Endothelial cell of umbilical vein (primary cell): ENCODE data around the gene LOXL4. TPM values are rescaled to one million over a fixed set of nuclear protein-coding genes. Genes with fewer than 3 reads are reported as not detected.
A peak's percentile ranks its signal among the peaks of the same experiment; 100 is the strongest.

ENCODE experiments used
- BruUV-seq: library from RNA; stranded (reverse); fragments of 400-500 nt; replicated peaks from 2 replicates; lab custom pipeline; 2021; lab: Mats Ljungman, UMichigan
- CTCF ChIA-PET: fragments of 300-600, 350-600 bp; sonication (Branson Sonifier 250); formaldehyde crosslinking; loops from one replicate; lab custom pipeline; 2021; ENCODE audit warnings: antibody characterized with exemption, inconsistent platforms; lab: Charles Lee
- POLR2A ChIA-PET: fragments of 300-600, 350-600 bp; sonication (Branson Sonifier 250); formaldehyde crosslinking; loops from one replicate; lab custom pipeline; 2021; ENCODE audit warnings: antibody characterized with exemption, inconsistent platforms; lab: Charles Lee
- DNase-seq: peaks from one replicate; pipeline ENCODE4 v3.0.0-alpha.2; 2011; ENCODE audit warnings: low read depth, low spot score
- FAIRE-seq: peaks from 2 replicates; lab custom pipeline; 2011; peaks lifted over from hg19 to GRCh38; lab: Jason Lieb, UNC
- H2AFZ ChIP-seq: 2 replicates; pipeline ENCODE4 v1.6.0; 2012; ENCODE audit warnings: low read depth, low read length, control low read depth, inconsistent platforms
- H3K27ac ChIP-seq: 2 replicates; pipeline ENCODE4 v1.5.1; 2011; ENCODE audit warnings: low read depth, mild to moderate bottlenecking, control low read depth, low read length, moderate library complexity; ENCODE audit not compliant: insufficient read depth
- H3K27me3 ChIP-seq, 2 experiments: 2 replicates each; pipeline versions ENCODE4 v1.6.0 to v1.6.1; 2011; ENCODE audit warnings: low read length in 2 of 2, mixed read lengths in 1 of 2; ENCODE audit not compliant: control insufficient read depth in 2 of 2, insufficient read depth in 2 of 2
- H3K36me3 ChIP-seq, 2 experiments: 2 replicates in 1 of 2; 3 replicates in 1 of 2; pipeline ENCODE4 v1.5.1; 2011; ENCODE audit warnings: low read length in 2 of 2, mild to moderate bottlenecking in 1 of 2, moderate library complexity in 1 of 2; ENCODE audit not compliant: control insufficient read depth in 2 of 2, insufficient read depth in 2 of 2; ENCODE audit errors: extremely low read depth in 1 of 2
- H3K4me1 ChIP-seq: 3 replicates; pipeline ENCODE4 v1.5.1; 2011; ENCODE audit warnings: mild to moderate bottlenecking, low read length; ENCODE audit not compliant: control insufficient read depth, insufficient read depth; ENCODE audit errors: extremely low read depth
- H3K4me2 ChIP-seq: 2 replicates; pipeline ENCODE4 v1.6.1; 2011; ENCODE audit warnings: low read length, control low read depth, mixed read lengths; ENCODE audit not compliant: insufficient read depth
- H3K4me3 ChIP-seq, 3 experiments: fragments of 200-600 bp in 1 of 3; sonication (generic), shearing (Covaris generic) in 1 of 3; replicated peaks in 1 of 3; 2 replicates each; pipeline ENCODE4 v1.5.1; 2011 to 2016; ENCODE audit warnings: control low read depth in 3 of 3, low read length in 3 of 3, mild to moderate bottlenecking in 2 of 3, inconsistent platforms in 1 of 3, low read depth in 1 of 3, moderate library complexity in 1 of 3; ENCODE audit not compliant: insufficient read depth in 1 of 3
- H3K79me2 ChIP-seq: 2 replicates; pipeline ENCODE4 v1.6.0; 2012; ENCODE audit warnings: low read length, inconsistent platforms; ENCODE audit not compliant: control insufficient read depth, insufficient read depth
- H3K9ac ChIP-seq: replicated peaks from 2 replicates; pipeline ENCODE3; 2011; ENCODE audit warnings: low read length, control low read depth; ENCODE audit not compliant: insufficient read depth; ENCODE audit errors: extremely low read depth
- H3K9me1 ChIP-seq: replicated peaks from 3 replicates; pipeline ENCODE4 v1.6.0; 2011; ENCODE audit warnings: mild to moderate bottlenecking, low read length; ENCODE audit not compliant: control insufficient read depth, insufficient read depth; ENCODE audit errors: extremely low read depth
- H3K9me3 ChIP-seq: replicated peaks from 2 replicates; pipeline ENCODE4 v1.5.1; 2012; ENCODE audit warnings: low read length, inconsistent platforms; ENCODE audit not compliant: control insufficient read depth, insufficient read depth
- H4K20me1 ChIP-seq: replicated peaks from 2 replicates; pipeline ENCODE3; 2011; ENCODE audit warnings: mild to moderate bottlenecking, low read length; ENCODE audit not compliant: control insufficient read depth, insufficient read depth; ENCODE audit errors: extremely low read depth
- EZH2 ChIP-seq: IDR thresholded peaks from 2 replicates; pipeline ENCODE4 v1.6.1; 2012; ENCODE audit warnings: borderline replicate concordance, low read depth, mild to moderate bottlenecking, moderate library complexity, low read length, inconsistent platforms; ENCODE audit not compliant: severe bottlenecking
- FOS ChIP-seq: IDR thresholded peaks from 2 replicates; pipeline ENCODE4 v1.6.1; 2011; ENCODE audit warnings: mild to moderate bottlenecking, low read length, moderate library complexity, borderline replicate concordance; ENCODE audit not compliant: insufficient read depth
- GATA2 ChIP-seq: IDR thresholded peaks from 2 replicates; pipeline ENCODE4 v1.7.0; 2011; ENCODE audit warnings: low read depth, mild to moderate bottlenecking, moderate library complexity, mixed read lengths, low read length; ENCODE audit not compliant: insufficient read length, insufficient read depth
- JUN ChIP-seq: IDR thresholded peaks from 2 replicates; pipeline ENCODE4 v1.6.1; 2011; ENCODE audit warnings: borderline replicate concordance, low read depth; ENCODE audit not compliant: insufficient read length, insufficient read depth
- MAX ChIP-seq: IDR thresholded peaks from 2 replicates; pipeline ENCODE4 v1.6.1; 2011; ENCODE audit not compliant: insufficient read depth, insufficient read length
- MYC ChIP-seq: IDR thresholded peaks from one replicate; pipeline ENCODE4 v1.6.1; 2011; ENCODE audit warnings: mild to moderate bottlenecking, low read depth, low read length
- POLR2A ChIP-seq: IDR thresholded peaks from 2 replicates; pipeline ENCODE4 v1.6.1; 2012; ENCODE audit warnings: low read depth, mild to moderate bottlenecking, control low read depth, low read length
- POLR2AphosphoS5 ChIP-seq: IDR thresholded peaks from 2 replicates; pipeline ENCODE4 v1.6.1; 2012; ENCODE audit warnings: low read depth, mild to moderate bottlenecking, control low read depth, low read length, moderate library complexity; ENCODE audit not compliant: insufficient read depth
- dilution Hi-C: fragments of 300-500 bp; cut with MboI; formaldehyde crosslinking; loops from one replicate; pipeline ENCODE4 v1.15.0; 2019; ENCODE audit warnings: low sequenced_read_pairs; ENCODE audit not compliant: extremely low pct_ligation_motif_present
- intact Hi-C: fragments of 100-400 bp; cut with micrococcal nuclease; formaldehyde crosslinking; loops from one replicate; pipeline ENCODE4 v1.10.0; 2022
- polyA plus RNA-seq, 4 experiments: library from polyadenylated mRNA; depleted of rRNA in 3 of 4; stranded (reverse) in 3 of 4; unstranded in 1 of 4; fragments of >200 nt; gene quantifications; 2 replicates each; pipeline versions ENCODE4 v1.2.1 to v1.2.3, GENCODE V29; 2011 to 2012; ENCODE audit warnings: missing spikeins in 1 of 4
- total RNA-seq: library from RNA; stranded (reverse); gene quantifications from 2 replicates; pipeline ENCODE4 v1.2.3, GENCODE V29; 2021

Gene LOXL4
- total and polyA plus RNA-seq, 2 donors (not counting 3 experiments of a cell fraction or from before 2014, with no cell fraction given): 1.4 to 1.9 TPM

GRCh38 chr10:98269435-98269912 lies 1.5 kb upstream of the LOXL4 start:
- Histone ChIP-seq H3K9ac (no peak overlapping the region), H3K4me1 (peaks cover 17% of the 10 kb centered on the region), H3K4me3 (no peak overlapping the region), H3K27ac (no peak overlapping the region), H4K20me1 (no peaks in the 10 kb centered on the region), H3K9me3 (no peaks in the 10 kb centered on the region), H3K9me1 (no peaks in the 10 kb centered on the region), H2AFZ (peak overlapping the region; percentile 45), H3K27me3 (no peaks in the 10 kb centered on the region), H3K79me2 (no peaks in the 10 kb centered on the region), H3K36me3 (no peaks in the 10 kb centered on the region), H3K4me2 (peak overlapping the region; percentile 16)
- POLR2A ChIA-PET: no interaction called here
- dilution Hi-C loops (no loop called here), intact Hi-C loops (loop anchor here (1.0 to 2.0 kb wide), 2 partner anchors 177 to 191 kb away; partner anchors contain the start of gene HPS1)
- no TSS peak for BruUV-seq
- DNase-seq: peak; percentile 43
- TF ChIP-seq MYC (no peak), MAX (no peak), GATA2 (no peak), POLR2AphosphoS5 (no peak), FOS (peak; percentile 8), JUN (no peak), EZH2 (no peak), POLR2A (no peak)
- FAIRE-seq: peak; percentile 64
- CTCF ChIA-PET: interaction anchor here (4.2 kb wide), 1 partner anchor 40 kb away, joined by 25 read pairs; no protein-coding TSS in a partner anchor
